ENCODE measurements around the gene SECTM1.

Gene SECTM1

DNA sequence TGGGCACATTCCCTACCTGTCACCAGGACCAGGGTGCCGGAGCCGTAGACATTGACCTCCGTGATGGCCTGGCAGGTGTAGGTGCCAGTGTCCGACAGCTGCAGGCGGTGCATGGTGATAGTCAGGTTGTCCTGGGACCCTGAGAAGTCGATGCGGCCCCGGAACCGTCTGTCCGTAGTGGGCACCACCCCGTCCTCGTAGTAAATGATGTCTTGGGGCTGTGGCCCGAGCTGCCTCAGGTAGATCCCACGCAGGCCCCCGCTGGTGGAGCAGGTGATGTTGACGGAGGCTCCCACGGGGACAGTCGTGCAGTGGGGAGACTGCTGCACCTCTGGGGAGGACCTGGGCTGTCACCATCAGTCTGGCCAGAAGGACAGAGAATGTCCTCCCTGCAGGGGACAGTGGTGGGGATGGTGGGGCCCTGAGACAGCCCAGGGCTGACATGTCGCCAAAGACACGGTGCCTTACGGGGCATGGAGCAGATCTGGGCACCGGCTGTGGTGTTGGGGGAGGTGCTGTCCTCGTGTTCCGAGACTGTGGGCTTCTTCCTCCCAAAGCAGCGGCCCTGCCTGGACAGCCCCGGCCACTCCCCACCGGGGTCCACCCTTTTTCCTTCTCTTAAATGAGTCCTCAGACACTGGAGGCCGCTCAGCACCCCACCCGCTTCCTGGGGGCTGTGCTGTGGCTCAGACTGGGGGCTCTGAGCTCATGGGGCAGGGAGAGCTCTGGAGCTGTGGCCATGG, 16.7 kb downstream of the SECTM1 start:
- no peak overlapping the region for H2AFZ ChIP-seq
- H3K9me3 ChIP-seq (ENCODE audit: control insufficient read depth, low read length), result no peaks in the 10 kb centered on the region
- peaks cover 4% of the 10 kb centered on the region for H3K27me3 ChIP-seq (ENCODE audit: control insufficient read depth, insufficient read depth, low read length)
- TF ChIP-seq, protein P1, sequence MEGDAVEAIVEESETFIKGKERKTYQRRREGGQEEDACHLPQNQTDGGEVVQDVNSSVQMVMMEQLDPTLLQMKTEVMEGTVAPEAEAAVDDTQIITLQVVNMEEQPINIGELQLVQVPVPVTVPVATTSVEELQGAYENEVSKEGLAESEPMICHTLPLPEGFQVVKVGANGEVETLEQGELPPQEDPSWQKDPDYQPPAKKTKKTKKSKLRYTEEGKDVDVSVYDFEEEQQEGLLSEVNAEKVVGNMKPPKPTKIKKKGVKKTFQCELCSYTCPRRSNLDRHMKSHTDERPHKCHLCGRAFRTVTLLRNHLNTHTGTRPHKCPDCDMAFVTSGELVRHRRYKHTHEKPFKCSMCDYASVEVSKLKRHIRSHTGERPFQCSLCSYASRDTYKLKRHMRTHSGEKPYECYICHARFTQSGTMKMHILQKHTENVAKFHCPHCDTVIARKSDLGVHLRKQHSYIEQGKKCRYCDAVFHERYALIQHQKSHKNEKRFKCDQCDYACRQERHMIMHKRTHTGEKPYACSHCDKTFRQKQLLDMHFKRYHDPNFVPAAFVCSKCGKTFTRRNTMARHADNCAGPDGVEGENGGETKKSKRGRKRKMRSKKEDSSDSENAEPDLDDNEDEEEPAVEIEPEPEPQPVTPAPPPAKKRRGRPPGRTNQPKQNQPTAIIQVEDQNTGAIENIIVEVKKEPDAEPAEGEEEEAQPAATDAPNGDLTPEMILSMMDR (IDR thresholded peaks at IDR 0.05), result no peak
- H3K4me3 ChIP-seq (ENCODE audit: low read depth, low read length), result no peak overlapping the region
- H3K79me2 ChIP-seq, result no peaks in the 10 kb centered on the region
- no peaks in the 10 kb centered on the region for H3K36me3 ChIP-seq (ENCODE audit: control insufficient read depth, insufficient read depth, low read length)
- H3K9ac ChIP-seq, result no peak overlapping the region
- H3K4me2 ChIP-seq (ENCODE audit: low read length), result no peak overlapping the region
- H3K27ac ChIP-seq, result no peak overlapping the region
- H3K4me1 ChIP-seq, result peaks cover 5% of the 10 kb centered on the region

DNA sequence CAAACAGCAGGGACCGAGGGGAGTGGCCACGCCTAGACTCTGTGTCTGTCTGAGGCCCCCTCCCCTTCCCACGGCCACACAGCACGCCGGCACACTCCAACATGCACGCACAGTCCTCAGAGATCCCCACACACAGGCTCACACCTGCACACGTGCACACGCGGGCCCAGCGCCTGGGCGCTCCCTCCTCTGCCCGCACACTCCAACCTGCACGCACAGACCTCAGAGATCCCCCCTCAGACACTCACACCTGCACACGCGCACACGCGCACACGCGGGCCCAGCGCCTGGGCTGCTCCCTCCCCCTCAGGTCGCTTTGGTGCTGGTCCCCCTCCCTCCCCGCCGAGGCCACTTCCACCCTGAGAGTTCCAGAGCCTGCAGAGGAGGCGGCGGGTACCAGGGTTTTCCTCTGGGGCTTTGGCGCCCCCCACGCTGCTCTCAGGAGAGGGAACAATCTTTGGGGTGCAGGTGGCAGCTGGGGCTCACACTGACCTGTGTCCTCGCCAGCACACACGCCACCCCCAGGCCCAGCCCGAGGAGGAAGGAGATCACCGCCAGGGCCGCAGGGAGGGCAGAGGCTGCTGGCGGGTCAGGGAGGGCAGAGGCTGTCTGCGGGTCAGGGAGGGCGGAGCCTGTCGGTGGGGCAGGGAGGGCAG, 17.7 kb downstream of the SECTM1 start:
- no peaks in the 10 kb centered on the region for H3K36me3 ChIP-seq (ENCODE audit: control insufficient read depth, insufficient read depth, low read length)
- peaks cover 5% of the 10 kb centered on the region for H3K4me1 ChIP-seq
- no peaks in the 10 kb centered on the region for H3K9me3 ChIP-seq (ENCODE audit: control insufficient read depth, low read length)
- H3K27ac ChIP-seq, result no peak overlapping the region
- no peak overlapping the region for H3K4me3 ChIP-seq (ENCODE audit: low read depth, low read length)
- TF ChIP-seq, protein P1 (IDR thresholded peaks at IDR 0.05), result no peak
- peaks cover 4% of the 10 kb centered on the region for H3K27me3 ChIP-seq (ENCODE audit: control insufficient read depth, insufficient read depth, low read length)
- H3K9ac ChIP-seq, result no peak overlapping the region
- H2AFZ ChIP-seq, result peak overlapping the region; percentile 25
- H3K4me2 ChIP-seq (ENCODE audit: low read length), result no peak overlapping the region
- no peaks in the 10 kb centered on the region for H3K79me2 ChIP-seq

DNA sequence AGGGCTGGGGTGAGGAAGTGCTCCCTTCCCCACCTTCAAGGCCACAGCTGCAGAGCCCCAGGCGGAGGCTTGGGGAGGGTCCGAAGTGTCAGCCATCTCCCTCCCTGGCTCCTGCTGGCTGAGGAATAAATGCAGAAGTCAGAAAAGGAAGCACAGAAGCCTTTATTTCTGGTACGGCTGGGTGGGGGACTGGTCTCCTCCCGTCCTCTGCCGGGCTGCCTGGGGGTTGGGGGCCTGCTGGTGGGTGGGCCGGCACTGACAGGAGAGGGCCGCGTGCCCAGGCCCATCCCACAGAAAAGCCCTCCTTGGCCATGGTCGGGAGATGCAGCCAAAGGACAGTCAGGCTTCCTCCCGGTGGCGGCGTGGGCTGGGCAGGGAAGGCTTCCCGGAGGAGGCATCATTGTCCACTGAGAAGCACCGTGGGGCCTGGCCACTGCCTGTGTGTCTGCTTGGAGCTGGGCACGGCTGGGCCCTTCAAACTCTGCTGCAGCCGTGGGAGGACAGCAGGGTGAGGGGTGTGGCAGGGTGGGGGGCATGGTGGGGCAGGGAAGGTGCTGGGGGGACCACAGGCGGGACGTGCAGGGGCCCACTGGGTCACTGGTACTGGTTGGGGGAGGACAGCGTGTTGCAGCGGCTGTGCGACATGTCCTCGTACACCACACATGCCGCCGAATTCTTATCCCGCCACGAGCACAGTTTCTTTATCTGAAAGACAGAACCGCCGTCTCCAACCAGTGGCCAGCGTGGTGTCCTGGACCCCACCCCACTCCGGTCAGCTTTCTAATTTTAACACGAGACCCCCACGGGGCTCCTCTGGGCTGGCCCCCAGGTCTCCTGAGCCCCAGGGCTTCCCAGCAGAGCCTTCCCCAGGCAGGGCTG, 18.6 kb downstream of the SECTM1 start:
- no peaks in the 10 kb centered on the region for H3K9me3 ChIP-seq (ENCODE audit: control insufficient read depth, low read length)
- TF ChIP-seq, protein P1 (IDR thresholded peaks at IDR 0.05), result no peak
- no peak overlapping the region for H3K4me2 ChIP-seq (ENCODE audit: low read length)
- no peak overlapping the region for H3K9ac ChIP-seq
- H3K27ac ChIP-seq, result no peak overlapping the region
- no peak overlapping the region for H2AFZ ChIP-seq
- H3K4me1 ChIP-seq, result peaks cover 5% of the 10 kb centered on the region
- H3K36me3 ChIP-seq (ENCODE audit: control insufficient read depth, insufficient read depth, low read length), result no peaks in the 10 kb centered on the region
- no peak overlapping the region for H3K4me3 ChIP-seq (ENCODE audit: low read depth, low read length)
- peaks cover 4% of the 10 kb centered on the region for H3K27me3 ChIP-seq (ENCODE audit: control insufficient read depth, insufficient read depth, low read length)
- no peaks in the 10 kb centered on the region for H3K79me2 ChIP-seq

DNA sequence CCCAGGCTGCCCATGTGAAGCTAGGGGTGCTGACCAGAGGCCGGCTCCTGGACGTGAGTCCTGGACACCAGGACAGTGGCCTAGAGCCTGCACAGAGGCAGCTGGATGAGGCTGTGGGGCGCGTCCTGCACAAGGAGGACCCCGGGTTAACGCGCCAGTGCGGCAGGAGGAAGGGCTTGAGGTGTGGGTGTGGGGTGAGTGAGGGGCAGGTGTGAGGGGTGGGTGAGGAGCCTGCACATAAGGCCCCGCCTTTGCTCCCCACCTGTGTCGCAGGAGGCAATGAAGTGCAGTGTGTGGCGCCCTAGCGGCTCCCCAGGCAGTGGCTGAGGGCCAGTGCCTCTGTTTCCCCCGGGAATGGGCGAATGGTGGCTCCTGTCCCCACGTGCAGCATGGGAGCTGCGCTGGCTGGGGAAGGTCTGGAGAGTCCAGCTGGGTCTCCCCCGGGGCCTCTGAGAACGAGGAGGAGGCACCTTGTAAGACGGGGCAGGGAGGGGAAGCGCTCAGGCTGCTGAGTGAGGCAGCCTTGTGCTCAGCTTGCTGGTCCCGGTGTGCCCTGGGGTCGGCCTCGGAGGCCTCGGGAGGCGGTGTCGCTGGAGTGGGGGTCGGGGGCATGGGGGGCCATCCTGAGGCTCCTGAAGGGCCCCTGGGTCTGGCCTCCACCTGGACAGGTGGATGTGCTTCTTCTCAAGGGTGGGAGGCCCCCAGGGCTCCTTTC, 19.4 kb downstream of the SECTM1 start:
- Histone ChIP-seq H3K79me2 (no peaks in the 10 kb centered on the region), H3K4me1 (peaks cover 5% of the 10 kb centered on the region), H3K27me3 (ENCODE audit: control insufficient read depth, insufficient read depth, low read length) (peaks cover 4% of the 10 kb centered on the region), H3K4me2 (ENCODE audit: low read length) (no peak overlapping the region), H3K4me3 (ENCODE audit: low read depth, low read length) (no peak overlapping the region), H3K36me3 (ENCODE audit: control insufficient read depth, insufficient read depth, low read length) (no peaks in the 10 kb centered on the region), H2AFZ (no peak overlapping the region), H3K27ac (no peak overlapping the region), H3K9ac (no peak overlapping the region), H3K9me3 (ENCODE audit: control insufficient read depth, low read length) (no peaks in the 10 kb centered on the region)
- TF ChIP-seq, protein P1 (IDR thresholded peaks at IDR 0.05), result no peak
